ENCODE data around the gene ZNG1E. TPM values are rescaled to one million over a fixed set of nuclear protein-coding genes. Genes with fewer than 3 reads are reported as not detected.
"Not testable (repeated sequence)": the region's sequence is repeated elsewhere in the genome, so short reads cannot be mapped to it uniquely, and the experiment has no call there.

Gene ZNG1E
- total RNA-seq (10 to 100 TPM; 15.0 to 26.1 (median 23.3) TPM), polyA plus RNA-seq (10 to 100 TPM; 54.7 to 75.7 TPM)

DNA sequence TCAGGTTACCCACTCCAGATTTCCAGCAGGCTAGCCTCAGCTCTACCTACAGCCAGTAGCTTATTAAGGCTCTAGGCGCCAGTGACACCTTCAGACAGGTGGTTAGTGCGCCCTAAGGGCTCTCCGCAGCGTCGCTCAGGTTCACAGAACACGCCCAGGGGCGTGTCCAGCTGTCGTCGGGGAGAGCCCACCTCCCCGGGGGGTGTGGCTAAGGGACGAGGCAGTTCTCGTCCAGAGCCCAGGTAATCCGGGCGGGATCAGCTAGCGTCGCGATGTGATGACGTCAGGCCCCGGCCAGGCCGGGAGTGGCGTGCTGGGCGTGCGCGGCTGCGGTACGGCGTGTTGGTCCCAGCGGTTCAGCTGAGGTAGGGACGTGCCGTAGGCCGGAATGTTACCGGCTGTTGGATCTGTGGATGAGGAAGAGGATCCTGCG lies at the start of gene ZNG1E:
Gene ZNG1E (plus strand): TSS at position 340 of the 433 bp plus-strand sequence. CDS start 49 bp downstream, at position 389.
- Histone ChIP-seq H3K27ac (peak within 1 kb of the TSS in 3 of 4 donors; percentile 57 to 67 (median 60)), H3K4me3 (peak within 1 kb of the TSS in 2 of 4 donors; percentile 31 to 42)
- ATAC-seq; H3K27me3 ChIP-seq; intact Hi-C loops (cut with DNase I); H3K9me3 ChIP-seq; FAIRE-seq; H3K36me3 ChIP-seq; H3K4me1 ChIP-seq: not testable (repeated sequence)
- WGBS, 2 donors: 0 to 2% methylated on average over 7 to 24 of the region's 33 CpGs
- peak; percentile 69 to 90 (median 76) for DNase-seq

DNA sequence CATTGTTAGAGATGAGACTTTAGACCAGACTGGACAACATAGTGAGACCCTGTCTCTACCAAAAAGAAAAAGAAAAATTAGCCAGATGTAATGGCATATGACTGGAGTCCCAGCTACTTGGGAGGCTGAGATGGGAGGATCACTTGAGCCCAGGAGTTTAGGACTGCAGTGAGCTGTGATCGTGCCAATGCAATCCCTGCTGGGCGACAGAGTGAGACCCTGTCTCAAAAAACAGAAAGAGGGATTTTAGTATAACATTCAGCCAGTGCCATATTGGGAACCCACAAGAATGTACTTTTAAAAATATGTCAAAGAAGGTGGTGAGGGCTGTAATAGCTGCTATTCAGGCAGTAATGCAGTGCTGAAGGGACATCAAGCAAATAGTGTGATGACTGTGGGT lies 2.1 kb upstream of the ZNG1E start:
- DNase-seq; intact Hi-C loops (cut with DNase I); H3K4me3 ChIP-seq; H3K27me3 ChIP-seq; H3K27ac ChIP-seq; H3K36me3 ChIP-seq; ATAC-seq; H3K9me3 ChIP-seq; H3K4me1 ChIP-seq; FAIRE-seq: not testable (repeated sequence)
- 66 to 73% methylated on average over 2 of the region's 2 CpGs for WGBS, 2 donors

DNA sequence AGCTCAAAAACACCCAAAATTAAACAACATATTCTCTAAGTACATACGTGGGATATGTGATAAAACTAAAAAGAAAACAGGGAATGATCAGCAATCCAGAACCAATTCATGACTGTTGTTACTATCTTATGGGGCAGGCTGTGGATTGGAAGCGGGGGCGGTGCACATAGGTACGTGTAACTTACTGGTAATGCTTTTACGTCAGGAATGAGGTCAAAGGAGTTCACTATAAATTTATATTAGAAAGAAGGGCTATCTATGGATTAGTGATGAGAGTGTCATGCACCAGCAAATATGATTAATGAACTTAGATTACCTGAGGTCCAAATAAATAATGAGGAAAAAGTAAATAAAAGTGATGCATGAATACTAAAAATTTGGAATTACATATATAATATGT lies 710 bp upstream of the ZNG1E start:
- H3K27me3 ChIP-seq; H3K27ac ChIP-seq; H3K4me3 ChIP-seq; H3K36me3 ChIP-seq; intact Hi-C loops (cut with DNase I); H3K4me1 ChIP-seq; H3K9me3 ChIP-seq; FAIRE-seq; DNase-seq; ATAC-seq: not testable (repeated sequence)
- WGBS, 2 donors: 43% methylated on average over 4 of the region's 5 CpGs

DNA sequence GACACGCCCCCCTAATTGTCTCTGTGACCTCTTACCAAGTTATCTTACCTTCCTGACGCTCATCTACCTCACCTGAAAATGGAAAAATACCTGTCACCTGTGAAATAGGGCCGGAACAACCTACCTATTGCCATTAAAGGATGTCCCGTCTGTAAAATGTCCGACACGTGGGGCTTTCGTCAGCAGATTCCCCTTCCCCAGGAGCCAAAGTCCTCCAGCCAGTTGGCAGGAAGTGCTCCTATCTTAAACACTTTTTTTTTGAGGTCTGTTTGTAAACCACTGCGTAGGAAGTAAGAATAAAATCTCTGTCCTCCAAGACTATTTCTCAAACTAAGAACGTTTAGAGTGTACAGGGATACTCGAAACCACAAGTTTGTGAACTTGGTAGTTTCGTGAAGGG lies 661 bp downstream of the ZNG1E start:
- Histone ChIP-seq H3K27ac (peak overlapping the region in 1 of 4 donors; percentile 44), H3K4me3 (peak overlapping the region in 2 of 4 donors; percentile 22 to 35)
- FAIRE-seq: not testable (repeated sequence)

DNA sequence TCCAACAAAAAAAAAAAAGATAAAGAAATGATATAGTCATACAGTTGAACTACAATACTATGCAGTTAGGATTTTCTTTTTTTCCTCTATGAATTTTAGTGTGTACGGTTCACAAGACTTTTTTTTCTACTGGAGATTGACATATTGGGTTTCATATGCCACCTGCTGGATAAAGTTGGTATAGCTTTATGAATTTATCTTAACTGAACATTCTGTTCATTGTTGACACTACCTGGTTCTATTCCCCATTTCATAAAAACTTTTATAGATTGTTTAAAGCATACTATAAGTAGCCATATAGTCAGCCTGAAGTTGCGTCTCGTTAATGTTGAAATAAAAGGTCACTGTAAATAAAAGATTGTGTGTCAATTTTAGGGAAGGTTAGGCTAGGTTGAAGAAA lies 2.8 kb downstream of the ZNG1E start:
- intact Hi-C loops (cut with DNase I); H3K4me1 ChIP-seq; H3K27ac ChIP-seq; H3K27me3 ChIP-seq; H3K9me3 ChIP-seq; H3K4me3 ChIP-seq; H3K36me3 ChIP-seq; DNase-seq; ATAC-seq: not testable (repeated sequence)
- TF ChIP-seq, protein P1, sequence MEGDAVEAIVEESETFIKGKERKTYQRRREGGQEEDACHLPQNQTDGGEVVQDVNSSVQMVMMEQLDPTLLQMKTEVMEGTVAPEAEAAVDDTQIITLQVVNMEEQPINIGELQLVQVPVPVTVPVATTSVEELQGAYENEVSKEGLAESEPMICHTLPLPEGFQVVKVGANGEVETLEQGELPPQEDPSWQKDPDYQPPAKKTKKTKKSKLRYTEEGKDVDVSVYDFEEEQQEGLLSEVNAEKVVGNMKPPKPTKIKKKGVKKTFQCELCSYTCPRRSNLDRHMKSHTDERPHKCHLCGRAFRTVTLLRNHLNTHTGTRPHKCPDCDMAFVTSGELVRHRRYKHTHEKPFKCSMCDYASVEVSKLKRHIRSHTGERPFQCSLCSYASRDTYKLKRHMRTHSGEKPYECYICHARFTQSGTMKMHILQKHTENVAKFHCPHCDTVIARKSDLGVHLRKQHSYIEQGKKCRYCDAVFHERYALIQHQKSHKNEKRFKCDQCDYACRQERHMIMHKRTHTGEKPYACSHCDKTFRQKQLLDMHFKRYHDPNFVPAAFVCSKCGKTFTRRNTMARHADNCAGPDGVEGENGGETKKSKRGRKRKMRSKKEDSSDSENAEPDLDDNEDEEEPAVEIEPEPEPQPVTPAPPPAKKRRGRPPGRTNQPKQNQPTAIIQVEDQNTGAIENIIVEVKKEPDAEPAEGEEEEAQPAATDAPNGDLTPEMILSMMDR (IDR thresholded peaks at IDR 0.05): peak in 1 of 4 donors; percentile 16
- WGBS, 2 donors: 3 to 9% methylated on average over 2 to 3 of the region's 3 CpGs
- peak; percentile 23 for FAIRE-seq

More for the DNA sequence above, 661 bp downstream of the ZNG1E start:
- H3K4me1 ChIP-seq; H3K9me3 ChIP-seq; intact Hi-C loops (cut with DNase I); H3K27me3 ChIP-seq; H3K36me3 ChIP-seq: not testable (repeated sequence)
- WGBS, 2 donors: 0 to 1% methylated on average over 6 of the region's 11 CpGs
- DNase-seq: peak in 3 of 6 donors; percentile 27 to 46 (median 36)
- ATAC-seq: peak in 1 of 4 donors; percentile 62

DNA sequence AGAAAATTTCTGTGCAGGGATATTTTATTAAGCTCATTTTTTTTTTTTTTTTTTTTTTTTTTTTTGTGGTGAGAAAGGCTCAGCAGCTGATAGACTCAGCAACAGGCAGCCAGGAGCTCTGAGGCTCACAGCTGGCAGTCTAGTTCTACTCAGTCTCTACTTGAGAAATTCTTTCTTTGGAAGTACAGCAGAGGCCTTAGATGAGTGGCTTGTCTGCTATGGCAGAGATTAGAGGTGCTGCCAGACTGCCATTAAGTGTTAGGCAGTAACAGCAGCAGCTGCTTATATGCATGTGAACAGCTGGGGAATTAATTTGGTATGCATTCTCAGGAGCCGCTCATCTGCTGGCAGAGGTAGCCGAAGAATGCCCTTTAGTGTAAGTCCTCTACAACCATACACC lies 27.8 kb downstream of the ZNG1E start:
- H3K4me1 ChIP-seq; DNase-seq; H3K9me3 ChIP-seq; H3K27ac ChIP-seq; ATAC-seq; H3K36me3 ChIP-seq; H3K4me3 ChIP-seq; H3K27me3 ChIP-seq; intact Hi-C loops (cut with DNase I); FAIRE-seq: not testable (repeated sequence)
- WGBS, 2 donors: 100% methylated on average over 1 of the region's 2 CpGs; no CpG with 5 or more reads in 1 of the 2 donors

DNA sequence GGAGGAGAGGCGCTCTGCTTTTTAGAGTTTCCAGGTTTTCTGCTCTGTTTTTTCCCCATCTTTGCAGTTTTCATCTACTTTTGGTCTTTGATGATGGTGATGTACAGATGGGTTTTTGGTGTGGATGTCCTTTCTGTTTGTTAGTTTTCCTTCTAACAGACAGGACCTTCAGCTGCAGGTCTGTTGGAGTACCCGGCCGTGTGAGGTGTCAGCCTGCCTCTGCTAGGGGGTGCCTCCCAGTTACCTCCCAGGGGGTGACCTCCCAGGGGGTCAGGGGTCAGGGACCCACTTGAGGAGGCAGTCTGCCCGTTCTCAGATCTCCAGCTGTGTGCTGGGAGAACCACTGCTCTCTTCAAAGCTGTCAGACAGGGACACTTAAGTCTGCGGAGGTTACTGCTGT lies 38.7 kb downstream of the ZNG1E start:
- ATAC-seq; H3K27ac ChIP-seq; H3K27me3 ChIP-seq; FAIRE-seq; H3K4me3 ChIP-seq; intact Hi-C loops (cut with DNase I); H3K36me3 ChIP-seq; H3K4me1 ChIP-seq; DNase-seq; H3K9me3 ChIP-seq: not testable (repeated sequence)
- WGBS, 2 donors: 67 to 87% methylated on average over 2 to 4 of the region's 5 CpGs

DNA sequence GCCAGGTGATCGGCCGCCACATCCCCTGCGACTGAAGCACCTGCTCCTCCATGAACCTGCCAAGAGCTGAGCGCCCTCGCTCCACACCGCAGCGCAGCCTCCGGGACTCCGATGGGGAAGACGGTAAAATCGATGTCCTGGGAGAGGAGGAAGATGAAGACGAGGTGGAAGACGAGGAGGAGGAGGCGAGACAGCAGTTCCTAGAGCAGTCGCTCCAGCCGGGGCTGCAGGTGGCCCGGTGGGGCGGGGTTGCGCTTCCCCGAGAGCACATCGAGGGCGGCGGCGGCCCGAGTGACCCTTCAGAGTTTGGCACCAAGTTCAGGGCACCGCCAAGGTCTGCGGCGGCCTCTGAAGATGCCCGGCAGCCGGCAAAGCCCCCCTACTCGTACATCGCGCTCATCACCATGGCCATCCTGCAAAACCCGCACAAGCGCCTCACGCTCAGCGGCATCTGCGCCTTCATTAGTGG lies 61.4 kb downstream of the ZNG1E start, which contains the start of gene FOXD4L4:
Gene FOXD4L4 (plus strand): TSS at position 51 of the 469 bp plus-strand sequence. CDS start 0 bp downstream, at position 51.
- ATAC-seq; H3K27ac ChIP-seq; H3K4me1 ChIP-seq; H3K36me3 ChIP-seq; H3K4me3 ChIP-seq; H3K9me3 ChIP-seq; H3K27me3 ChIP-seq; FAIRE-seq; intact Hi-C loops (cut with DNase I): not testable (repeated sequence)
- WGBS, 2 donors: 9 to 27% methylated on average over 7 to 18 of the region's 38 CpGs
- peak in 4 of 6 donors; percentile 1 to 43 (median 16) for DNase-seq

DNA sequence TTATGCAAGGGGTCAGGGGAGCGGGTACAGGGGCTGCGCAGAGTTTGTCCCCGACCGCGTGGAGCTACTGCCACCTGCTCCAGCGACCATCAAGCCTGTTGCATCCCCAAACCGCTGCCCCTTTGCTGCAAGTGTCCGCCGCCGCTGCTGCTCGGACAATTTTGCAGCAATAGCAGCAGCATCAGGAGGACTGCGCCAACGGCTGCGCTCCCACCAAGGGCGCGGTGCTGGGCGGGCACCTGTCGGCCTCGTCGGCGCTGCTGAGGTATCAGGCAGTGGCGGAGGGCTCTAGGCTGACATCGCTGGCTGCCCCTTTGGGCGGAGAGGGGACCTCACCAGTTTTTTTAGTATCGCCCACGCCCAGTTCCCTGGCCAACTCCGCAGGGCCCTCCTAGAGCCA lies 62.4 kb downstream of the ZNG1E start:
- ATAC-seq; H3K4me1 ChIP-seq; H3K27ac ChIP-seq; H3K9me3 ChIP-seq; H3K27me3 ChIP-seq; FAIRE-seq; intact Hi-C loops (cut with DNase I); DNase-seq; H3K36me3 ChIP-seq; H3K4me3 ChIP-seq: not testable (repeated sequence)
- 1% methylated on average over 5 of the region's 27 CpGs; no CpG with 5 or more reads in 1 of the 2 donors for WGBS, 2 donors

Data from pancreas (tissue), 10 donors.